Activated CD8-positive, alpha-beta memory T cell treated with anti-CD3 and anti-CD28 coated beads for 48 hours (primary cell): Measurements from ENCODE around the gene ZNF248.
"Not testable (repeated sequence)": the region's sequence is repeated elsewhere in the genome, so short reads cannot be mapped to it uniquely, and the experiment has no call there.

Experiments
- DNase-seq, 3 experiments: peaks; one replicate each; pipeline ENCODE4 v3.0.0-alpha.2; 2020; ENCODE audit warnings: low read depth in 2 of 3, low spot score in 2 of 3

Gene ZNF248

GRCh38 chr10:37857287-37858211 is at the start of gene ZNF248:
TSS of gene ZNF248 (minus strand) at chr10:37857610. CDS start at chr10:37856310, 1,300 bp downstream.
- peak; percentile 69 to 82 (median 79) for DNase-seq

DNA sequence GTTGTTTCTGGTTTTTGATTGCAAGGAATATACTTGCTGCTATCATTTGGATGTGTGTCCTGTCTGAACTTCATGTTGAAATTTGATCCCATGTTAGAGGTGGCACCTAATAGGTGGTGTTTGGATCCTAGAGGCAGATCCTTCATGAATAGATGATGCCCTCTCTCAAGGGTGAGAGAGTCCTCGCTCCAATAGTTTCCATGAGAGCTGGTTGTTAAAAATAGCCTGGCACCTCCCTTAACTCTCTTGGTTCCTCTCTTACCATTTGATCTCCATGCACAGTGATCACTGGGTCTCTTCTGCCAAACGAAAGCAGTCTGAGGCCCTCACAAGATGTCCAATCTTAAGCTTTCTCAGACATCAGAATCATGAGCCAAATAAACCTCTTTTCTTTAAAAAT is 49.0 kb upstream of the ZNF248 start:
- DNase-seq, result no peak

DNA sequence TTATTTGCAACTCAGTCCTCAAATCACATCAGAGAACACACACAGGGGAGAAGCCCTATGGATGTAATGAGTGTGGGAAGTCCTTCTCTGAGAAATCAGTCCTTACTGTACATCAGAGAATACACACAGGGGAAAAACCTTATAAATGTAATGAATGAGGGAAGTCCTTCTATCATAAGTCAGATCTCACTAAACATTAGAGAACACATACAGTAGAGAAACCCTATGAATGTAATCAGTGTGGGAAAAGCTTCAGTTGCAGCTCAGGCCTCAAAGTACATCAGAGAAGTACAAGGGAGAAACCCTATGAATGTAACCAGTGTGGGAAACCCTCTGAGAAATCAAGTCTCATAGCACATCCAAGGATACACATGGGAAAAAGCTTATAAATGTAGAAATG is 39.0 kb upstream of the ZNF248 start:
- DNase-seq, result no peak

DNA sequence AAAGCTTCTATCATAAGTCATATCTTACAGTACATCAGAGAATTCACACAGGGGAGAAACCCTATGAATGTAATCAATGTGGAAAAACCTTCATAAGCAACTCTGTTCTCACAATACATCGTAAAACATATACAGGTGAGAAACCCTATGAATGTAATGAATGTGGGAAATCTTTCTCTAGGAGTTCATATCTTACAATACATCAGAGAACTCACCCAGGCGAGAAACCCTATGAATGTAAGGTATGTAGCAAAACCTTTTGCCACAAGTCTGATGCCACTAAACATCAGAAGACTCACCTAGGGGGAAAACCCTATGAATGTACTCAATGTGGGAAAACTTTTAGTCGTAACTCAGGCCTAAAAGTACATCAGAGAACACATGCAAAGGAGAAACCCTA is 38.3 kb upstream of the ZNF248 start:
- no peak for DNase-seq

DNA sequence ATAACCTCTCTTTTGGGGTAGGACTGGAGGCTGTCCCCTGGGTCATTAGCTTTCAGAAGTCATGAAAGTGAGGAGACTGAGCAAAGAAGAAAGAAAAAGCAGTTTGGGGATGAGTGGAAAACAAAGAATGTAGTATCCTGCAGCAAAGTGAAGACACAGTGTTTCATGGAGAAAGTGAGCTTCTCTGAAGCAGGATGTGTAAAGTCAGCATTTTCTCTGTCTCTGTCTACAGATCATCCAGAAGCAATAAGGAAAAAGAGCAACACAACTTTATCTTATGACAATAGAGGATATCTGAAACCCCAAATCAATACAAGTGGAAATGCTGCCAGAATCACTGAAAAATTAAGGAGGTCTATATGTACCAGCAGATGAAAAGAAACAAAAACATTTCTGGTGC is 28.4 kb upstream of the ZNF248 start:
- no peak for DNase-seq

- DNase-seq, result no peak
Measured at GRCh38 chr10:37872955-37873354, 15.5 kb upstream of the ZNF248 start.

DNA sequence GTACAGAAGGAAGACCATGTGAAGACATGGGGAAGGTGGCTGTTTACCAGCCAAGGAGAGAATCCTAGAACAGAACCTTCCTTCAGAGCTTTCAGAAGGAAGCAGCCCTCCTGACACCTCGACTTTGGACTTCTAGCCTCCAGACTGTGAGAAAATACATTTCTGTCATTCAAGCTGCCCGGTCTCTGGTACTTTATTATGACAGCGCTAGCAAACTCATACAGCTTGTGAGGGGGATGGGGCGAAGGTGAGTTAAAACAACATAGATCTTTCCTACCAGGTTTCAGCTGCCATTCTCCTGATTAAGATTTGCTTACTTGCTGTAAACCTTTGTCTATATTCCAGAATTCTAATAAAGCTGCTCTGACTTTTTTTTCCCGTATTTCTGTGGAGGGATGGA is 14.9 kb upstream of the ZNF248 start:
- DNase-seq, result no peak

GRCh38 chr10:37871568-37872251 is 14.3 kb upstream of the ZNF248 start:
- no peak for DNase-seq

- DNase-seq, result no peak
Measured at GRCh38 chr10:37871143-37871542, 13.7 kb upstream of the ZNF248 start.

DNA sequence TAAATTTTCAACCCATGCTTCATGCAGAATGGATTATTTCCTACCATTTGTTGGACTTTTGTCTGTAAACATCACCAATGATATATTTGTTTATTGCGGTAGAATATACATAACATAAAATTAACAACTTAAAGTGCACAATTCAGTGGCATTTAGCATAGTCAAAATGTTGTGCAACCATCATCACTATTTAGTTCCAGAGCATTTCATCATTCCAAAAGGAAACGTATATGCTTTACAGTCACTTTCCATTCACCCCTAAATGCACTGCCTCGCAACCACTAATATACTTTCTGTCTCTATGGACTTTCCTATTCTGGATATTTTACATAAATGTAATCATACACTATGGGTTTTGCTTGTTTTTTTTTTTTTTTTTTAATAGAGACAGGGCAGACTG is 11.4 kb upstream of the ZNF248 start:
- no peak for DNase-seq

DNA sequence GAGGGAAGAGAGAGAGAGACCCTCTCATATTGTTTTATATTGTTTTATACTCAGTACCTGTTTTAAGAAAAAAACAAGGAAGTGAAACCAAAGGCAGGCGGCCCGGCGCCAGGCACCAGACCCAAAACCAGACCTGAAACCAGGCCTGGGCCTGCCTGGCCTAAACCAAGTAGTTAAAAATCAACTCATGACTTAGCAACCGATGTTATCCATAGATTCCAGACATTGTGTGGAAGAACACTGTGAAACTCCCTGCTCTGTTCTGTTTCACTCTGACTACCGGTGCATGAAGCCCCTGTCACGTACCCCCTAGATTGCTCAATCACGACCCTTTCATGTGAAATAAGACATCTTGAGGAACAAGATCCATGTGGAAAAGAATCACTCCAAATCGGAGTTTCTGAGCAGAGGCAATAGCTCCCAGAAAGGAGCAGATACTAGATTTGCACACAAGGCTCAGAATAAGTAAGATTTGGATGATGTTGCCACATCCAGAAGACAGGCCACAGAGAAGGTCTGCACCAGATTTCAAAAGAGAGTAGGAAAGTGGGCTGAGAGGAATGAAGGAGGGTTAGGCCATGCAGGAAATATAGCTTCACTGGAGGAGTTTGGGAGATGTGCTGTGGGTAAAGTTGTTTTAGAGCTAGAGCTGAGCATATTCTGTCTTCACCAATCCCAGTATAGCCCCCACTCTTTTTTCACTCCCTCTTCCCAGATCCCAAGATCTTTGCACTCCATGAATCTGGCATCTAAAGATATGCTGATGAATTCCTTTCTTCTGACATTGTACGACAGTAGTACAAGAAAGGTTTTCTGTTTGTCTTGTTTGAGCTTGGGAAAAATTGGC is 8.8 kb upstream of the ZNF248 start:
- no peak for DNase-seq

DNA sequence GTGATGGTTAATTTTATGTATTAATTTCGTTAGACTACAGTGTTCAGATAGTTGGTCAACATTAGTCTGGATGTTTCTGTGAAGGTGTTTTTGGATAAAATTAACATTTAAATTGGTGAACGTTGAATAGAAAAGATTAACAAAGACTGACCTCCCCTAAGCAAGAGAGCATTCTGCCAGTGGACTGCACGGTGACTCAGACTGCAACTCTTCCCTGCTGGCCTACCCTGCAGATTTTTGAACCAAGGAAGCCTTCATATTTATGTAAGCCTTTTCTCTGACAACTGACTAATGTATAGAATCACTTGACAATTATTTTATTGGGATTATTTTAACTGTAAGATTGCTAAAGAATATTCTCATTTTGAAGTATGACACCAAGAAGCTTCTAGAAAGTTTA is 7.9 kb upstream of the ZNF248 start:
- DNase-seq, result no peak

GRCh38 chr10:37860494-37861190 is 3.2 kb upstream of the ZNF248 start:
- DNase-seq, result no peak

GRCh38 chr10:37859270-37859669 is 1.9 kb upstream of the ZNF248 start:
- DNase-seq, result not testable (repeated sequence)

- DNase-seq, result peak; percentile 6 to 14 (median 8)
Measured at GRCh38 chr10:37856881-37857286, 526 bp downstream of the ZNF248 start.

DNA sequence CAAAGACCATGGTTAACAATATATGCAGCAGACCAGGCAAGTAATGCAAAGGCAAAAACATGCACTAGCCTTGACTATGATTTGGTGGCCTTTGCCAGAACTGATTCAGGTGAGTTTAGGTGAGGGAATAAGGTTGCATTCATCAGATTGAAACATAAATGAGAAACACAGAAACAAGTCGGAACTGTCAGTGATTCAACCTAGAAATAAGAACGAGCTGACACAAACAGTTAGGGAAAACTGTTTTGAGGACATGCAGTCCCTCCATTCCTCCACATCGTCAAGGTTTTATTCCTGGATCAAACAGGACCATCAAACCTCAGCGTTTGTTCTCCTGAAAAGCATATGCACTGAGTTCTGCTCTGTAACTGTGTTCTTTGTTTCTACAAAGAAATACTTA is 1.8 kb downstream of the ZNF248 start:
- DNase-seq, result no peak

DNA sequence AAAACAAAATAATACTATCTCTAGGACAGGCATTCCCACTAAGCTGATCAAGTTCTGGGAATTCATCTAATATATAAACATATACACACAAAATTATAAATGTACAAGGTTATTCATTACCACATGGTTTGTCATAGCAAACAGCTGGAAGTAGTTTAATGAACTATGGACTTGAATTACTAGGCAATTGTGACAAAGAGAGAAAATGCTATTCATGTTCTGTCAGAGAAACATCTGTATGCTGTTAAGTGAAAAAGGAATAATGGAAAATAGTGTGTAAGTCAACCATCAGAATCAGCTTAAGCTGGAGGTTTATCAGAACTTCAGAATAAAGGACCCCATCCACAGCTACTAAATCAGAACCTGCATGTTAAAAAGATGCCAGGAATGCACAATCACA is 2.8 kb downstream of the ZNF248 start:
- no peak for DNase-seq

GRCh38 chr10:37844644-37845043 is 12.8 kb downstream of the ZNF248 start:
- no peak for DNase-seq

DNA sequence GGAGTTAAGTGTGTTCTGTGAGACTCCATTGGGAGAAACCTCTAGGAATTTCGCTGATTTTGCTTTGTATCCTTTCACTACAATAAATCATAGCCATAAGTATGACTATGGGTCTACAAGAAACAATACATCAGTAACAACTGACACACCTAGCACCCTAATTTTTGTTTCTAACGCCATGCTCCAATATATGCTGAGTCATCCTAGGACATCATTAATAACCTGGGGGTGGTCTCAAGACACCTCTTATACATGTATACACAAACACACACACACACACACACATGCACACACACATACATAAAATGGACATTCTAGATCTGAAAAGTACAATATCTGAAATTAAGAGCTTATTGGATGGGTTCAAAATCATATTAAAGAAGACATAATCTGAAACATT is 18.2 kb downstream of the ZNF248 start:
- DNase-seq, result no peak

- no peak for DNase-seq
Measured at GRCh38 chr10:37831495-37832333, 25.7 kb downstream of the ZNF248 start.
